LNCAP (cell line): ENCODE measurements around the gene POU4F3.

Experiments
- TF ChIP-seq, protein P1 (sequence below): fragments of 450-650 bp; IDR thresholded peaks from 2 replicates; pipeline ENCODE4 v1.5.1; 2017; ENCODE audit warnings: mild to moderate bottlenecking

POU4F3 gene

GRCh38 chr5:146380714-146381113, 42.1 kb downstream of the POU4F3 start:
- TF ChIP-seq, protein P1, sequence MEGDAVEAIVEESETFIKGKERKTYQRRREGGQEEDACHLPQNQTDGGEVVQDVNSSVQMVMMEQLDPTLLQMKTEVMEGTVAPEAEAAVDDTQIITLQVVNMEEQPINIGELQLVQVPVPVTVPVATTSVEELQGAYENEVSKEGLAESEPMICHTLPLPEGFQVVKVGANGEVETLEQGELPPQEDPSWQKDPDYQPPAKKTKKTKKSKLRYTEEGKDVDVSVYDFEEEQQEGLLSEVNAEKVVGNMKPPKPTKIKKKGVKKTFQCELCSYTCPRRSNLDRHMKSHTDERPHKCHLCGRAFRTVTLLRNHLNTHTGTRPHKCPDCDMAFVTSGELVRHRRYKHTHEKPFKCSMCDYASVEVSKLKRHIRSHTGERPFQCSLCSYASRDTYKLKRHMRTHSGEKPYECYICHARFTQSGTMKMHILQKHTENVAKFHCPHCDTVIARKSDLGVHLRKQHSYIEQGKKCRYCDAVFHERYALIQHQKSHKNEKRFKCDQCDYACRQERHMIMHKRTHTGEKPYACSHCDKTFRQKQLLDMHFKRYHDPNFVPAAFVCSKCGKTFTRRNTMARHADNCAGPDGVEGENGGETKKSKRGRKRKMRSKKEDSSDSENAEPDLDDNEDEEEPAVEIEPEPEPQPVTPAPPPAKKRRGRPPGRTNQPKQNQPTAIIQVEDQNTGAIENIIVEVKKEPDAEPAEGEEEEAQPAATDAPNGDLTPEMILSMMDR = no peak

DNA sequence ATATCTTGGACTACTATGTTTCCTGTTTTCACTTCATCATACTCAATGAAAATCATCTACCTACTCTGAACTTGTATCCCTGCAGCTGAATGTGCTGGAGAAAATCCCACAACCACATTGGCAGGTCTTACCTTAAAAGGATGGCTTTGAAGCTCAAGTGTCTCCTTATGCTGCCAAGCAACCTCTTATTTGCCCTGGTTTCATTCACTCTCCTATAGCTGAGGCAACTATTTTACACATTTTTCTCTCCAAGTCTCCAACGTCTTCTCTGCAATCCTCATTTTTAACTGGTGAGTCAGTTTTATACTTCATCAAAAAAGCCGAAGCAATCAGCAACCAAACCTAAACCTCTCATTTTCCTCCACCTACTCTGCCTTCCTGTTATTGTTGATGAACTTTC, 49.7 kb downstream of the POU4F3 start:
- TF ChIP-seq, protein P1 = no peak

DNA sequence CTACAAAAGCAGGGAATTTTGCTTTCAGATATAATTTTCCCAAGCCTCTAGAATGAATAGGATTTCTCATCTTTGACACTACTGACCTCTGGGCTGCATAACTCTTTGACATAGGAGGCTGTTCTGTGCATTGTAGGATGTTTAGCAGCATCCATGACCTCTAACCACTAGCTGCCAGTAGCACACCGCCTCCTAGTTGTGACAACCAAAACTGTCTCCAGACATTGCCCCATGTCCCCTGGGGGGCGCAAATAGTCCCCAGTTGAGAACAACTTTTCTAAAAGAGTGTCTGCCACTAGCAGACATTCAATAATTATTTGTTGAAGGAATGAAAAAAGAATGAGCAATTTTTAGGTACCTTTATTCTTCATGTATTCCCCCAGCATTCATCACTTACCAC, 51.8 kb downstream of the POU4F3 start:
- TF ChIP-seq, protein P1 = peak; percentile 32; the same call in 1 of the 2 replicates
